GM12878 (cell line): ENCODE data around the gene PARD6B. TPM values are rescaled to one million over a fixed set of nuclear protein-coding genes. Genes with fewer than 3 reads are reported as not detected.

Experiments
- ATAC-seq: fragments of 200-7000 bp; cut with Tn5 transposase; 3 replicates; pipeline ENCODE4 v1.9.1; 2020; ENCODE audit warnings: mild to moderate bottlenecking, moderate library complexity
- BruUV-seq: library from RNA; stranded (reverse); fragments of 400-500 nt; replicated peaks from 2 replicates; lab custom pipeline; 2021; lab: Mats Ljungman, UMichigan
- CTCF ChIA-PET: fragments of 300-600 bp; sonication (Branson Sonifier 250); formaldehyde crosslinking; extraction: SDS; loops from one replicate; lab custom pipeline; 2021; ENCODE audit warnings: inconsistent platforms; lab: Yijun Ruan, JAX
- POLR2A ChIA-PET: fragments of 350-600 bp; formaldehyde crosslinking; extraction: SDS; loops from one replicate; lab custom pipeline; 2021; ENCODE audit warnings: inconsistent platforms; lab: Charles Lee
- RAD21 ChIA-PET: fragments of 300-600 bp; sonication (Branson Sonifier 250); formaldehyde crosslinking; loops from one replicate; lab custom pipeline; 2023; ENCODE audit warnings: antibody characterized with exemption; ENCODE audit not compliant: unreplicated experiment; lab: Charles Lee
- SMC1A ChIA-PET: fragments of 300-600 bp; sonication (Branson Sonifier 250); formaldehyde crosslinking; loops from one replicate; lab custom pipeline; 2023; ENCODE audit not compliant: unreplicated experiment, uncharacterized antibody; lab: Charles Lee
- DNase-seq: peaks from one replicate; pipeline ENCODE4 v3.0.0-alpha.2; 2011; ENCODE audit warnings: low read depth, low spot score
- FAIRE-seq: peaks from 3 replicates; lab custom pipeline; 2011; peaks lifted over from hg19 to GRCh38; lab: Jason Lieb, UNC
- H2AFZ ChIP-seq: 2 replicates; pipeline ENCODE4 v1.6.0; 2011; ENCODE audit warnings: low read depth, low read length, control low read depth; ENCODE audit not compliant: control insufficient read depth
- H3K27ac ChIP-seq: 2 replicates; pipeline ENCODE4 v1.5.1; 2011; ENCODE audit warnings: control low read depth; ENCODE audit not compliant: control insufficient read depth, insufficient read depth
- H3K27me3 ChIP-seq, 2 experiments: replicated peaks in 1 of 2; 2 replicates each; pipeline versions ENCODE4 v1.6.0 to v1.6.1; 2011; ENCODE audit warnings: low read length in 1 of 2; ENCODE audit not compliant: control insufficient read depth in 2 of 2, insufficient read depth in 2 of 2
- H3K36me3 ChIP-seq, 2 experiments: 2 replicates each; pipeline ENCODE4 v1.5.1; 2011; ENCODE audit warnings: low read length in 1 of 2; ENCODE audit not compliant: control insufficient read depth in 2 of 2, insufficient read depth in 2 of 2
- H3K4me1 ChIP-seq: 2 replicates; pipeline ENCODE4 v1.6.1; 2011; ENCODE audit warnings: mild to moderate bottlenecking, low read length, moderate library complexity, mixed read lengths; ENCODE audit not compliant: control insufficient read depth, insufficient read depth
- H3K4me2 ChIP-seq: 2 replicates; pipeline ENCODE4 v1.6.0; 2011; ENCODE audit warnings: control low read depth; ENCODE audit not compliant: control insufficient read depth, insufficient read depth
- H3K4me3 ChIP-seq: fragments of 200-600 bp; sonication (generic); 2 replicates; pipeline ENCODE4 v1.5.1; 2016
- H3K79me2 ChIP-seq: 2 replicates; pipeline ENCODE4 v1.6.0; 2011; ENCODE audit warnings: low read length; ENCODE audit not compliant: control insufficient read depth, insufficient read depth
- H3K9ac ChIP-seq: 2 replicates; pipeline ENCODE4 v1.8.0; 2011; ENCODE audit warnings: low read length, control low read depth, mixed read lengths; ENCODE audit not compliant: control insufficient read depth, insufficient read depth
- H3K9me3 ChIP-seq: replicated peaks from 3 replicates; pipeline ENCODE4 v1.5.1; 2011; ENCODE audit warnings: mild to moderate bottlenecking, low read length; ENCODE audit not compliant: control insufficient read depth, insufficient read depth
- H4K20me1 ChIP-seq: 2 replicates; pipeline ENCODE4 v1.6.0; 2011; ENCODE audit not compliant: control insufficient read depth, insufficient read depth
- BCL3 ChIP-seq: IDR thresholded peaks from 2 replicates; pipeline ENCODE4 v1.6.1; 2011; ENCODE audit warnings: borderline replicate concordance, low read depth, mild to moderate bottlenecking, moderate library complexity, low read length; ENCODE audit not compliant: insufficient read depth, poor library complexity, severe bottlenecking
- ESRRA ChIP-seq: IDR thresholded peaks from 2 replicates; pipeline ENCODE4 v1.6.1; 2012; ENCODE audit warnings: mild to moderate bottlenecking, low read length, improper control_type of control experiment
- EZH2 ChIP-seq: IDR thresholded peaks from 2 replicates; pipeline ENCODE4 v1.6.1; 2012; ENCODE audit warnings: low read depth, mild to moderate bottlenecking, control low read depth, inconsistent platforms, low read length, borderline replicate concordance; ENCODE audit not compliant: control insufficient read depth
- KDM1A ChIP-seq: fragments of 200-600 bp; sonication (generic); IDR thresholded peaks from 2 replicates; pipeline ENCODE4 v1.6.1; 2016; ENCODE audit warnings: borderline replicate concordance
- NFIC ChIP-seq: IDR thresholded peaks from 2 replicates; pipeline ENCODE4 v1.6.1; 2012; ENCODE audit warnings: low read depth, mild to moderate bottlenecking, inconsistent platforms, low read length, moderate library complexity
- RB1 ChIP-seq: fragments of 450-650 bp; formaldehyde crosslinking; IDR thresholded peaks from 2 replicates; pipeline ENCODE4 v1.6.1; 2017; ENCODE audit warnings: mild to moderate bottlenecking, borderline replicate concordance
- RBBP5 ChIP-seq: fragments of 200-600 bp; sonication (generic); conservative IDR thresholded peaks from 2 replicates; pipeline ENCODE4 v1.6.1; 2016
- RUNX3 ChIP-seq: IDR thresholded peaks from 2 replicates; pipeline ENCODE4 v1.6.1; 2012; ENCODE audit warnings: low read length, inconsistent platforms
- SMAD5 ChIP-seq: IDR thresholded peaks from 2 replicates; pipeline ENCODE4 v1.6.1; 2016; ENCODE audit warnings: antibody characterized with exemption, low read depth
- TCF12 ChIP-seq: IDR thresholded peaks from 2 replicates; pipeline ENCODE4 v1.6.1; 2011; ENCODE audit warnings: low read depth, mild to moderate bottlenecking, low read length
- ZBTB11 ChIP-seq: fragments of 450-650 bp; formaldehyde crosslinking; IDR thresholded peaks from 2 replicates; pipeline ENCODE4 v1.5.0; 2022; ENCODE audit warnings: mild to moderate bottlenecking, missing genetic modification characterization
- ZNF217 ChIP-seq: fragments of 450-650 bp; IDR thresholded peaks from 2 replicates; pipeline ENCODE4 v1.6.1; 2017; ENCODE audit warnings: antibody characterized with exemption, mild to moderate bottlenecking
- ZNF622 ChIP-seq: fragments of 450-650 bp; IDR thresholded peaks from 2 replicates; pipeline ENCODE4 v1.6.1; 2017; ENCODE audit warnings: mild to moderate bottlenecking, inconsistent platforms
- WGBS: methylation state at CpG from one replicate; pipeline ENCODE4 v1.1.6; 2016; ENCODE audit warnings: low lambda C conversion rate; ENCODE audit not compliant: insufficient replicate concordance, insufficient coverage; ENCODE audit errors: missing lambda C conversion rate; 5-methylcytosine and 5-hydroxymethylcytosine counted together
- in situ Hi-C: fragments of 300-500 bp; cut with MboI; formaldehyde crosslinking; loops from 9 replicates; pipeline ENCODE4 v1.14.3; 2018; ENCODE audit warnings: mixed read lengths
- intact Hi-C: fragments of 100-400 bp; cut with micrococcal nuclease; formaldehyde crosslinking; loops from one replicate; pipeline ENCODE4 v1.14.2; 2022; ENCODE audit not compliant: unreplicated experiment
- polyA plus RNA-seq, 11 experiments: library from polyadenylated mRNA; depleted of rRNA in 4 of 11; unstranded in 6 of 11; stranded (reverse) in 5 of 11; fragments of >200 nt; fragmentation: Nextera tagmentation in 4 of 11; fragmentation: Illumina TruSeq in 1 of 11; extraction: Ambion mirVana in 4 of 11; extraction: Trizol in 1 of 11; gene quantifications; 1 replicate in 1 of 11; 2 replicates in 10 of 11; pipeline versions ENCODE4 v1.2.1 to v1.2.3, GENCODE V29; 2011 to 2016; ENCODE audit warnings: inconsistent platforms in 2 of 11, missing spikeins in 2 of 11, low read depth in 1 of 11
- total RNA-seq, 4 experiments: library from RNA; depleted of rRNA in 3 of 4; stranded (reverse); fragments of >200 nt in 3 of 4; fragmentation: Illumina TruSeq in 1 of 4; extraction: Trizol in 1 of 4; gene quantifications; 2 replicates each; pipeline versions ENCODE4 v1.2.1 to v1.2.3, GENCODE V29; 2013 to 2021

Gene PARD6B
- total and polyA plus RNA-seq, 10 of the 15 experiments (the other 5 are each of a cell fraction or from before 2014, with no cell fraction given): 0.57 to 4.7 (median 2.0) TPM

GRCh38 chr20:50758992-50759391 is 27.6 kb downstream of the PARD6B start:
- ChIA-PET SMC1A (no interaction called here), RAD21 (no interaction called here), POLR2A (no interaction called here), CTCF (no interaction called here)
- intact Hi-C loops (no loop called here), in situ Hi-C loops (no loop called here)
- ATAC-seq: no peak
- no TSS peak for BruUV-seq
- H3K4me1 ChIP-seq: no peaks in the 10 kb centered on the region
- H3K9me3 ChIP-seq: no peaks in the 10 kb centered on the region
- no peaks in the 10 kb centered on the region for H3K79me2 ChIP-seq
- no peaks in the 10 kb centered on the region for H3K27me3 ChIP-seq
- no peak for DNase-seq
- TF ChIP-seq NFIC: no peak
- TF ChIP-seq EZH2: no peak
- TF ChIP-seq ESRRA: no peak
- no peak for TF ChIP-seq SMAD5
- TF ChIP-seq KDM1A: no peak
- TF ChIP-seq RUNX3: no peak
- no peak for TF ChIP-seq ZBTB11 (CRISPR knock-in tag)
- TF ChIP-seq BCL3: no peak
- TF ChIP-seq ZNF622: no peak
- no peak for TF ChIP-seq TCF12
- TF ChIP-seq RB1: no peak
- no peak for TF ChIP-seq RBBP5
- TF ChIP-seq ZNF217: no peak
- TF ChIP-seq, all 136 proteins: peak for 0
- whole genome bisulfite sequencing: 48% methylated on average over 3 of the region's 3 CpGs
- H3K9ac ChIP-seq: no peak overlapping the region
- no peak overlapping the region for H3K27ac ChIP-seq
- H3K4me2 ChIP-seq: no peak overlapping the region
- H2AFZ ChIP-seq: no peak overlapping the region
- no peaks in the 10 kb centered on the region for H4K20me1 ChIP-seq
- no peaks in the 10 kb centered on the region for H3K36me3 ChIP-seq
- no peak for FAIRE-seq
- no peak overlapping the region for H3K4me3 ChIP-seq
